ENCODE measurements around the gene SMYD3.

SMYD3 gene

DNA sequence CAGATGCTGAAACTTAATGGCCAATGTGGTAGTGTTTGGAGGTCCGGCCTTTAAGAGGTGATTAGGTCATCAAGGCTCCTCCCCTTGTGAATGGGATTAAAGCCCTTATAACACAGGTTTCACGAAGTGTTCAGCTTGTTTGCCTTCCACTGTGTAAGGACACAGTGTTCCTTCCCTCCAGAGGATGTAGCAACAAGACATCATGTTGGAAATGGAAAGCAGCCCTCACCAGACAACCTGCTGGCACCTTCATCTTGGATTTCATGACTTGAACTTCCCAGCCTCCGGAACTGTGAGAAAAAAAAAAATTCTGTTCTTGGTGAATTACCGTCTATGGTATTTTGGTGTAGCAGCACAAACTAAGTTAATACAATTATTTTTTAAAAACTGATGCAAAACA is 738.5 kb downstream of the SMYD3 start:
- TF ChIP-seq, protein P1, sequence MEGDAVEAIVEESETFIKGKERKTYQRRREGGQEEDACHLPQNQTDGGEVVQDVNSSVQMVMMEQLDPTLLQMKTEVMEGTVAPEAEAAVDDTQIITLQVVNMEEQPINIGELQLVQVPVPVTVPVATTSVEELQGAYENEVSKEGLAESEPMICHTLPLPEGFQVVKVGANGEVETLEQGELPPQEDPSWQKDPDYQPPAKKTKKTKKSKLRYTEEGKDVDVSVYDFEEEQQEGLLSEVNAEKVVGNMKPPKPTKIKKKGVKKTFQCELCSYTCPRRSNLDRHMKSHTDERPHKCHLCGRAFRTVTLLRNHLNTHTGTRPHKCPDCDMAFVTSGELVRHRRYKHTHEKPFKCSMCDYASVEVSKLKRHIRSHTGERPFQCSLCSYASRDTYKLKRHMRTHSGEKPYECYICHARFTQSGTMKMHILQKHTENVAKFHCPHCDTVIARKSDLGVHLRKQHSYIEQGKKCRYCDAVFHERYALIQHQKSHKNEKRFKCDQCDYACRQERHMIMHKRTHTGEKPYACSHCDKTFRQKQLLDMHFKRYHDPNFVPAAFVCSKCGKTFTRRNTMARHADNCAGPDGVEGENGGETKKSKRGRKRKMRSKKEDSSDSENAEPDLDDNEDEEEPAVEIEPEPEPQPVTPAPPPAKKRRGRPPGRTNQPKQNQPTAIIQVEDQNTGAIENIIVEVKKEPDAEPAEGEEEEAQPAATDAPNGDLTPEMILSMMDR (IDR thresholded peaks at IDR 0.05; ENCODE audit: low read depth, low read length) = no peak
- Histone ChIP-seq H3K27me3 (no peaks in the 10 kb centered on the region), H3K4me1 (peaks cover 6% of the 10 kb centered on the region; the same call in 1 of the 2 replicates), H3K9me3 (no peaks in the 10 kb centered on the region), H3K4me3 (ENCODE audit: low read depth, low read length) (no peak overlapping the region), H3K36me3 (peaks cover 44% of the 10 kb centered on the region)
- no peak for DNase-seq

GRCh38 chr1:245765230-245766000 is 741.7 kb downstream of the SMYD3 start:
- TF ChIP-seq, protein P1 (IDR thresholded peaks at IDR 0.05; ENCODE audit: low read depth, low read length) = no peak
- DNase-seq = no peak
- Histone ChIP-seq H3K27me3 (no peaks in the 10 kb centered on the region), H3K36me3 (peaks cover 61% of the 10 kb centered on the region), H3K4me1 (no peaks in the 10 kb centered on the region), H3K9me3 (no peaks in the 10 kb centered on the region), H3K4me3 (ENCODE audit: low read depth, low read length) (no peak overlapping the region)

GRCh38 chr1:245763873-245764331 is 743.2 kb downstream of the SMYD3 start:
- TF ChIP-seq, protein P1 (IDR thresholded peaks at IDR 0.05; ENCODE audit: low read depth, low read length) = no peak
- no peak for DNase-seq
- Histone ChIP-seq H3K36me3 (peaks cover 52% of the 10 kb centered on the region), H3K4me3 (ENCODE audit: low read depth, low read length) (no peak overlapping the region), H3K9me3 (no peaks in the 10 kb centered on the region), H3K27me3 (no peaks in the 10 kb centered on the region), H3K4me1 (no peaks in the 10 kb centered on the region)

DNA sequence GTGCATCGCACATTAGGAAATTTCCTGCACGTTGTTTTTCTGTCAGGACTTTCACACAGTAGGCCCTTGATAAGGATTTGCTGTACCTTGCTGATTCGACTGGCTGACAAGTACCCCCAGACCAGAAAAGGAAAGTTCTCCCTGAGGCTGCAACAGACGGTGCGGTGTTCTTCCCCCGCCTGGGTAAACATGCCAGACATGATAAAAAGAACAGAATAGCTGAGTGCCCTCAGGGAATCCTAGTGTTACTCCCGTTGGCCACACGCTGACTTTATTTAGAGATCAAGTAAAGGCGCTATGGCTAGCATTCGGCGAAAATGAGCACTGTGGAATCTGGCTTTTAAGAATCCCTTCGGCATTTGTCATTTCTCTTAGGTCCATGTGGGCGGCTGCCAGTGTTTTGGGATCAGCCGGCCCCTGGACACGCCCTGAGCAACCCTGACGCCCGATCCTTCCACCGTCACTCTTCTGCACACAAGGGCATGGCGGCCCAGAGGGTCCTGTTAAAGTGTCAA is 744.6 kb downstream of the SMYD3 start:
- H3K4me1 ChIP-seq = no peaks in the 10 kb centered on the region
- peaks cover 42% of the 10 kb centered on the region for H3K36me3 ChIP-seq
- DNase-seq = no peak
- no peak overlapping the region for H3K4me3 ChIP-seq (ENCODE audit: low read depth, low read length)
- TF ChIP-seq, protein P1 (IDR thresholded peaks at IDR 0.05; ENCODE audit: low read depth, low read length) = no peak
- no peaks in the 10 kb centered on the region for H3K9me3 ChIP-seq
- H3K27me3 ChIP-seq = no peaks in the 10 kb centered on the region

- Histone ChIP-seq H3K4me3 (ENCODE audit: low read depth, low read length) (no peak overlapping the region), H3K36me3 (peaks cover 32% of the 10 kb centered on the region), H3K9me3 (no peaks in the 10 kb centered on the region), H3K27me3 (no peaks in the 10 kb centered on the region), H3K4me1 (peaks cover 1% of the 10 kb centered on the region)
- TF ChIP-seq, protein P1 (IDR thresholded peaks at IDR 0.05; ENCODE audit: low read depth, low read length) = no peak
- DNase-seq = no peak
These were observed 746.8 kb downstream of the SMYD3 start for GRCh38 chr1:245760301-245760700.

DNA sequence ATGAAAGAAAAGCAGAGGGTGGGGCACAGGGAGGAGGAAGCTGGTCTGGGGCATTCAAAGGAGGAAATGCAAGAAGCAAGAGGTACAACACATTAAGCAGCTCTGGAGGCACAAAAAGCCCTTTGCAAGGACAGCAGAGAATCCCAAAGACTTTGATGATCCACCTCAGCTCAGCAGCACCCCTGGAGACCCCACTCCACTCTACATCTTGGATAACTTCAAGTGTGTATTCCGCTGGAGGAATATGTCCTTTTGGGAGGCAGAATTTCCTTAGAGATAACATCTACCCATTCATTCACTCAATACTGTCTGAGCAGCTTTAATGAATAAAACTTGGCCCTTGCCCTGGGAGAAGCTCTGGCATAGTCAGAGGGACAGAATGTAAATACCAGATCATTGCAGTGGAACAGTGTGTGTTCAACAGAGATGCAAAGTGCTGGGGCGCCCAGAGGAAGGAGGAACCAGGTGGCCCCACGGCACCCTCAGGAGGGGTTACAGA is 752.6 kb downstream of the SMYD3 start:
- Histone ChIP-seq H3K4me1 (peaks cover 28% of the 10 kb centered on the region), H3K9me3 (no peaks in the 10 kb centered on the region), H3K36me3 (peaks cover 21% of the 10 kb centered on the region), H3K27me3 (no peaks in the 10 kb centered on the region), H3K4me3 (ENCODE audit: low read depth, low read length) (no peak overlapping the region)
- TF ChIP-seq, protein P1 (IDR thresholded peaks at IDR 0.05; ENCODE audit: low read depth, low read length) = peak; percentile 27; the same call in 1 of the 2 replicates
- DNase-seq = peak; percentile 28
